ENCODE results near the gene PPM1H.

PPM1H gene

DNA sequence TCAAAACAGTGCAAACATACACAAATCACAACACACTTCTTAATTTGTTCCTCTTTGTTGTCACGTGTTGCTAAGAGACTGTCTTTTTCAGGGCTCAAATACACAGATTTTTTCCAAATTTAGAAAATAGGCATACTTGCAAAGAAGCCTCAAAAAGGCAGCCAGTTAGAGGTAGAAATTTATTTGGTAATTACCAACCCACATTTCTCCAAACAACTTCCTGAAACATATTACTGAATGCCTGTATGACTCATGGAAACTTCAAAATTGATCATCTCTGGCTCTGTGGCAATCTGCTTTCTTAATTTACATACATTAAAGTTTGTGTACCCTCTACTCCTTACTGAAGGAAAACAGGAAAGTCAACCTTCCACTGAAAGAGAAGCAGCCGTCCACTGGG lies 36.4 kb downstream of the PPM1H start:
- no peak for DNase-seq

GRCh38 chr12:62895351-62895877 lies 39.5 kb downstream of the PPM1H start:
- peaks cover 18% of the 10 kb centered on the region for H3K79me2 ChIP-seq (ENCODE audit: control insufficient read depth, insufficient read depth, low read length)
- no peak overlapping the region for H4K8ac ChIP-seq (ENCODE audit: low read depth, low read length)
- H3K9ac ChIP-seq (ENCODE audit: low read length) = no peak overlapping the region
- no CpG with 5 or more reads among the region's 2 CpGs for WGBS (ENCODE audit: extremely low coverage, insufficient coverage, low lambda C conversion rate)
- no peak overlapping the region for H3K4ac ChIP-seq (ENCODE audit: low read depth, low read length)
- H2BK15ac ChIP-seq (replicated peaks; ENCODE audit: low read depth) = no peak overlapping the region
- no peak overlapping the region for H3K4me2 ChIP-seq (ENCODE audit: low read length)
- no peak overlapping the region for H3K23ac ChIP-seq (ENCODE audit: low read length)
- peaks cover 10% of the 10 kb centered on the region for H3K79me1 ChIP-seq (ENCODE audit: low read length)
- H3K4me3 ChIP-seq (ENCODE audit: low read length) = no peak overlapping the region
- H3K27me3 ChIP-seq (ENCODE audit: insufficient read depth, low read length, poor library complexity) = no peaks in the 10 kb centered on the region
- H3K56ac ChIP-seq (ENCODE audit: low read length) = no peak overlapping the region
- H2AK5ac ChIP-seq (ENCODE audit: low read length) = no peak overlapping the region
- DNase-seq = no peak
- H2BK5ac ChIP-seq (ENCODE audit: low read length) = no peak overlapping the region
- H3K4me1 ChIP-seq (ENCODE audit: control insufficient read depth, low read depth, low read length) = peaks cover 7% of the 10 kb centered on the region
- H3K27ac ChIP-seq (ENCODE audit: low read depth, low read length) = no peak overlapping the region
- no peak overlapping the region for H3K18ac ChIP-seq (ENCODE audit: low read length)
- H2BK120ac ChIP-seq (ENCODE audit: low read depth, low read length) = no peak overlapping the region
- no peaks in the 10 kb centered on the region for H3K36me3 ChIP-seq (ENCODE audit: control insufficient read depth, insufficient read depth, low read length)
- no peak overlapping the region for H4K5ac ChIP-seq (ENCODE audit: low read length)

More for the DNA sequence above, 36.4 kb downstream of the PPM1H start:
- Histone ChIP-seq H3K4me1 (ENCODE audit: control insufficient read depth, low read depth, low read length) (peaks cover 6% of the 10 kb centered on the region), H3K56ac (ENCODE audit: low read length) (no peak overlapping the region), H3K36me3 (ENCODE audit: control insufficient read depth, insufficient read depth, low read length) (no peaks in the 10 kb centered on the region), H3K18ac (ENCODE audit: low read length) (no peak overlapping the region), H3K27me3 (ENCODE audit: insufficient read depth, low read length, poor library complexity) (no peaks in the 10 kb centered on the region), H2BK5ac (ENCODE audit: low read length) (no peak overlapping the region), H3K79me2 (ENCODE audit: control insufficient read depth, insufficient read depth, low read length) (peaks cover 14% of the 10 kb centered on the region), H3K4me2 (ENCODE audit: low read length) (no peak overlapping the region), H3K27ac (ENCODE audit: low read depth, low read length) (no peak overlapping the region), H2BK120ac (ENCODE audit: low read depth, low read length) (no peak overlapping the region), H2BK15ac (replicated peaks; ENCODE audit: low read depth) (no peak overlapping the region), H3K23ac (ENCODE audit: low read length) (no peak overlapping the region), H3K4me3 (ENCODE audit: low read length) (no peak overlapping the region), H3K79me1 (ENCODE audit: low read length) (peaks cover 10% of the 10 kb centered on the region), H4K5ac (ENCODE audit: low read length) (peak overlapping the region; percentile 24), H2AK5ac (ENCODE audit: low read length) (no peak overlapping the region), H4K8ac (ENCODE audit: low read depth, low read length) (no peak overlapping the region), H3K9ac (ENCODE audit: low read length) (no peak overlapping the region), H3K4ac (ENCODE audit: low read depth, low read length) (no peak overlapping the region)
- WGBS (ENCODE audit: extremely low coverage, insufficient coverage, low lambda C conversion rate) = no CpG with 5 or more reads among the region's 2 CpGs

- H2BK5ac ChIP-seq (ENCODE audit: low read length) = no peak overlapping the region
- H3K27ac ChIP-seq (ENCODE audit: low read depth, low read length) = no peak overlapping the region
- peaks cover 3% of the 10 kb centered on the region for H3K4me1 ChIP-seq (ENCODE audit: control insufficient read depth, low read depth, low read length)
- no peak overlapping the region for H3K4me3 ChIP-seq (ENCODE audit: low read length)
- H3K18ac ChIP-seq (ENCODE audit: low read length) = no peak overlapping the region
- no CpG with 5 or more reads among the region's 1 CpG for WGBS (ENCODE audit: extremely low coverage, insufficient coverage, low lambda C conversion rate)
- no peak for DNase-seq
- H3K4me2 ChIP-seq (ENCODE audit: low read length) = no peak overlapping the region
- H2AK5ac ChIP-seq (ENCODE audit: low read length) = no peak overlapping the region
- no peaks in the 10 kb centered on the region for H3K27me3 ChIP-seq (ENCODE audit: insufficient read depth, low read length, poor library complexity)
- H3K36me3 ChIP-seq (ENCODE audit: control insufficient read depth, insufficient read depth, low read length) = no peaks in the 10 kb centered on the region
- H4K5ac ChIP-seq (ENCODE audit: low read length) = no peak overlapping the region
- H4K8ac ChIP-seq (ENCODE audit: low read depth, low read length) = no peak overlapping the region
- peaks cover 19% of the 10 kb centered on the region for H3K79me2 ChIP-seq (ENCODE audit: control insufficient read depth, insufficient read depth, low read length)
- no peak overlapping the region for H2BK120ac ChIP-seq (ENCODE audit: low read depth, low read length)
- no peak overlapping the region for H3K9ac ChIP-seq (ENCODE audit: low read length)
- H3K79me1 ChIP-seq (ENCODE audit: low read length) = peaks cover 8% of the 10 kb centered on the region
- no peak overlapping the region for H3K4ac ChIP-seq (ENCODE audit: low read depth, low read length)
- no peak overlapping the region for H3K23ac ChIP-seq (ENCODE audit: low read length)
- H3K56ac ChIP-seq (ENCODE audit: low read length) = no peak overlapping the region
- peak overlapping the region; percentile 12 for H2BK15ac ChIP-seq (replicated peaks; ENCODE audit: low read depth)
Observed at GRCh38 chr12:62893276-62893675, 41.7 kb downstream of the PPM1H start.

DNA sequence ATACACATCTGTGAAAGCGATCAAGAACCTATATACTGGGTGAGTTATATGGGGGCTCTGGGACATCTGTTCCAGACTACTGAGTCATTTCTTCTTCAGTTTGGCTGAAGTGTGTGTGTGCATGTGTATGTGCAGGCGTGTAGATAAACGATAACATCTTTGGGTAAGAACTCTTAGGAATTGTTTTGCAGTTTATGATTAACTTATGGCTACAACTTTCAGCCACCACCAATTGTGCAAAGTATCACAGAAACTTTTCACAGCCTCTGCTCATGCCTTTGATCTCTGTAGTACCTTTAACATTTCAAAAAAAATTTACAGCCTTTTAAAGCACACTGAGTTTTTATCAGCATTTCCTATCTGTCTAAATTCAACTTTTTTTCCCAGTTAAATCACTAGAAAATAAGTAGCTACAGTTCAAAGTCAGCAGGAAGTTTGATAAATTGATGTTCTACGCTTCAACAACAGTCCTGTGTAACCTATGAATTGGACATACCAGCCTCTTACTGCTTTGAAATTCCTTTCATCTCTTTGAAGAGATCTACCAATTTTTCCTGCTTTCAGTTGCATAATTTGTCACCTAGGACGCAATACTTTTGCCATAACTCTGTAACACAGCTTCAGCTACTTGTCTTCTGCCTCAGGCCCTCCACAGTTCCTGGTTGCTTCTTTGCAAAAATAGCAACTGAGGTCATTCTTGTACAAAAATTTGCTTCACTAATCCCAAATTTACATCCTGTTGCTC lies 43.0 kb downstream of the PPM1H start:
- no peak overlapping the region for H2BK120ac ChIP-seq (ENCODE audit: low read depth, low read length)
- no peak overlapping the region for H3K23ac ChIP-seq (ENCODE audit: low read length)
- H3K9ac ChIP-seq (ENCODE audit: low read length) = no peak overlapping the region
- no peak overlapping the region for H3K4me2 ChIP-seq (ENCODE audit: low read length)
- no peak overlapping the region for H4K8ac ChIP-seq (ENCODE audit: low read depth, low read length)
- WGBS (ENCODE audit: extremely low coverage, insufficient coverage, low lambda C conversion rate) = no CpG with 5 or more reads among the region's 5 CpGs
- H3K56ac ChIP-seq (ENCODE audit: low read length) = no peak overlapping the region
- H3K4ac ChIP-seq (ENCODE audit: low read depth, low read length) = no peak overlapping the region
- DNase-seq = no peak
- H3K79me2 ChIP-seq (ENCODE audit: control insufficient read depth, insufficient read depth, low read length) = peaks cover 11% of the 10 kb centered on the region
- H3K79me1 ChIP-seq (ENCODE audit: low read length) = peaks cover 4% of the 10 kb centered on the region
- H3K18ac ChIP-seq (ENCODE audit: low read length) = no peak overlapping the region
- no peak overlapping the region for H2BK15ac ChIP-seq (replicated peaks; ENCODE audit: low read depth)
- H2BK5ac ChIP-seq (ENCODE audit: low read length) = no peak overlapping the region
- H3K4me3 ChIP-seq (ENCODE audit: low read length) = no peak overlapping the region
- no peaks in the 10 kb centered on the region for H3K27me3 ChIP-seq (ENCODE audit: insufficient read depth, low read length, poor library complexity)
- H4K5ac ChIP-seq (ENCODE audit: low read length) = no peak overlapping the region
- no peak overlapping the region for H2AK5ac ChIP-seq (ENCODE audit: low read length)
- H3K27ac ChIP-seq (ENCODE audit: low read depth, low read length) = no peak overlapping the region
- no peaks in the 10 kb centered on the region for H3K36me3 ChIP-seq (ENCODE audit: control insufficient read depth, insufficient read depth, low read length)
- peaks cover 3% of the 10 kb centered on the region for H3K4me1 ChIP-seq (ENCODE audit: control insufficient read depth, low read depth, low read length)

- H2BK15ac ChIP-seq (replicated peaks; ENCODE audit: low read depth) = no peak overlapping the region
Observed at GRCh38 chr12:62888454-62889110, 46.4 kb downstream of the PPM1H start.

More at GRCh38 chr12:62888454-62889110, 46.4 kb downstream of the PPM1H start:
- H2AK5ac ChIP-seq (ENCODE audit: low read length) = no peak overlapping the region
- H2BK5ac ChIP-seq (ENCODE audit: low read length) = no peak overlapping the region
- H3K4me2 ChIP-seq (ENCODE audit: low read length) = no peak overlapping the region
- H3K18ac ChIP-seq (ENCODE audit: low read length) = no peak overlapping the region
- no peak overlapping the region for H3K4ac ChIP-seq (ENCODE audit: low read depth, low read length)
- peaks cover 7% of the 10 kb centered on the region for H3K79me1 ChIP-seq (ENCODE audit: low read length)
- H3K9ac ChIP-seq (ENCODE audit: low read length) = no peak overlapping the region
- no peaks in the 10 kb centered on the region for H3K27me3 ChIP-seq (ENCODE audit: insufficient read depth, low read length, poor library complexity)
- no peak overlapping the region for H3K4me3 ChIP-seq (ENCODE audit: low read length)
- no peak for DNase-seq
- no peak overlapping the region for H2BK120ac ChIP-seq (ENCODE audit: low read depth, low read length)
- no CpG with 5 or more reads among the region's 6 CpGs for WGBS (ENCODE audit: extremely low coverage, insufficient coverage, low lambda C conversion rate)
- no peaks in the 10 kb centered on the region for H3K36me3 ChIP-seq (ENCODE audit: control insufficient read depth, insufficient read depth, low read length)
- H3K27ac ChIP-seq (ENCODE audit: low read depth, low read length) = no peak overlapping the region
- H3K79me2 ChIP-seq (ENCODE audit: control insufficient read depth, insufficient read depth, low read length) = peaks cover 10% of the 10 kb centered on the region
- peaks cover 3% of the 10 kb centered on the region for H3K4me1 ChIP-seq (ENCODE audit: control insufficient read depth, low read depth, low read length)
- H3K56ac ChIP-seq (ENCODE audit: low read length) = no peak overlapping the region
- H3K23ac ChIP-seq (ENCODE audit: low read length) = no peak overlapping the region
- no peak overlapping the region for H4K8ac ChIP-seq (ENCODE audit: low read depth, low read length)
- no peak overlapping the region for H4K5ac ChIP-seq (ENCODE audit: low read length)
